HEK293 (cell line): ENCODE data around the gene MPPED1.

Source experiments
- CTCF ChIA-PET: fragments of 350-600 bp; formaldehyde crosslinking; extraction: SDS; loops from one replicate; lab custom pipeline; 2021; ENCODE audit warnings: antibody characterized with exemption; lab: Yijun Ruan, JAX
- POLR2A ChIA-PET: fragments of 300-600 bp; formaldehyde crosslinking; extraction: SDS; loops from one replicate; lab custom pipeline; 2020; ENCODE audit warnings: antibody characterized with exemption, inconsistent platforms; lab: Yijun Ruan, JAX
- H3K27ac ChIP-seq: fragments of 200-500 bp; sonication (Bioruptor generic); 2 replicates; pipeline ENCODE4 v1.5.1; 2014; ENCODE audit warnings: low read depth, low read length, control low read depth, inconsistent platforms; ENCODE audit errors: extremely low read depth
- H3K36me3 ChIP-seq, 2 experiments: fragments of 200-500 bp in 1 of 2; sonication (Bioruptor generic) in 1 of 2; 1 replicate in 1 of 2; 2 replicates in 1 of 2; pipeline ENCODE4 v1.5.1; 2014 to 2017; ENCODE audit warnings: inconsistent platforms in 2 of 2, low read length in 2 of 2; ENCODE audit not compliant: control insufficient read depth in 2 of 2, insufficient read depth in 1 of 2
- H3K4me1 ChIP-seq: fragments of 200-500 bp; sonication (Bioruptor generic); 2 replicates; pipeline ENCODE4 v1.5.1; 2014; ENCODE audit warnings: mild to moderate bottlenecking, low read length, inconsistent platforms; ENCODE audit not compliant: control insufficient read depth, insufficient read depth
- H3K4me3 ChIP-seq: 2 replicates; pipeline ENCODE4 v1.5.1; 2011; ENCODE audit warnings: low read depth, mild to moderate bottlenecking, control low read depth, low read length, moderate library complexity
- H3K9me3 ChIP-seq: fragments of 200-500 bp; sonication (Bioruptor generic); 2 replicates; pipeline ENCODE4 v1.5.1; 2014; ENCODE audit warnings: low read depth, low read length, inconsistent platforms; ENCODE audit not compliant: control insufficient read depth, insufficient read depth
- HOXA7 ChIP-seq: sonication (generic); formaldehyde crosslinking; IDR thresholded peaks from 2 replicates; pipeline ENCODE4 v1.8.1; 2022; ENCODE audit warnings: missing genetic modification reagents, borderline replicate concordance
- MYNN ChIP-seq: fragments of 450-650 bp; formaldehyde crosslinking; IDR thresholded peaks from 2 replicates; pipeline ENCODE4 v1.5.1; 2016; ENCODE audit warnings: missing biosample characterization, missing genetic modification characterization, borderline replicate concordance
- MZF1 ChIP-seq: fragments of 450-650 bp; formaldehyde crosslinking; IDR thresholded peaks from 2 replicates; pipeline ENCODE4 v1.5.1; 2017; ENCODE audit warnings: missing biosample characterization, missing genetic modification characterization, borderline replicate concordance
- PRDM6 ChIP-seq: fragments of 450-650 bp; formaldehyde crosslinking; IDR thresholded peaks from 2 replicates; pipeline ENCODE4 v1.5.1; 2017; ENCODE audit warnings: missing biosample characterization, missing genetic modification characterization
- TSHZ1 ChIP-seq: fragments of 450-650 bp; formaldehyde crosslinking; IDR thresholded peaks from 2 replicates; pipeline ENCODE4 v1.5.1; 2016; ENCODE audit warnings: missing biosample characterization, missing genetic modification characterization, borderline replicate concordance
- ZBTB10 ChIP-seq: fragments of 450-650 bp; formaldehyde crosslinking; IDR thresholded peaks from 2 replicates; pipeline ENCODE4 v1.5.1; 2016; ENCODE audit warnings: missing biosample characterization, missing genetic modification characterization
- ZBTB26 ChIP-seq: fragments of 450-650 bp; formaldehyde crosslinking; optimal IDR thresholded peaks from 2 replicates; pipeline ENCODE3; 2016; ENCODE audit warnings: missing biosample characterization, mild to moderate bottlenecking, missing genetic modification characterization
- ZIC2 ChIP-seq: fragments of 450-650 bp; formaldehyde crosslinking; IDR thresholded peaks from 2 replicates; pipeline ENCODE4 v1.5.1; 2016; ENCODE audit warnings: missing biosample characterization, missing genetic modification characterization
- ZNF19 ChIP-seq: fragments of 450-650 bp; formaldehyde crosslinking; IDR thresholded peaks from 2 replicates; pipeline ENCODE4; 2016; ENCODE audit warnings: missing biosample characterization, missing genetic modification characterization, low read depth
- ZNF350 ChIP-seq: fragments of 450-650 bp; formaldehyde crosslinking; IDR thresholded peaks from 2 replicates; pipeline ENCODE4 v1.5.0; 2017; ENCODE audit warnings: missing biosample characterization, mild to moderate bottlenecking, missing genetic modification characterization
- ZNF530 ChIP-seq: fragments of 450-650 bp; formaldehyde crosslinking; IDR thresholded peaks from 2 replicates; pipeline ENCODE4 v1.5.1; 2016; ENCODE audit warnings: low read depth, missing biosample characterization, missing genetic modification characterization
- ZNF621 ChIP-seq: fragments of 450-650 bp; formaldehyde crosslinking; IDR thresholded peaks from 2 replicates; pipeline ENCODE4 v1.5.1; 2017; ENCODE audit warnings: missing biosample characterization, missing genetic modification characterization
- ZNF639 ChIP-seq: fragments of 450-650 bp; formaldehyde crosslinking; IDR thresholded peaks from 2 replicates; pipeline ENCODE4 v1.5.1; 2016; ENCODE audit warnings: missing biosample characterization, missing genetic modification characterization
- ZNF658 ChIP-seq: fragments of 450-650 bp; formaldehyde crosslinking; IDR thresholded peaks from 2 replicates; pipeline ENCODE4; 2016; ENCODE audit warnings: missing biosample characterization, missing genetic modification characterization
- ZSCAN23 ChIP-seq: fragments of 450-650 bp; formaldehyde crosslinking; IDR thresholded peaks from 2 replicates; pipeline ENCODE4 v1.5.1; 2016; ENCODE audit warnings: missing biosample characterization, missing genetic modification characterization

MPPED1 gene

GRCh38 chr22:43446916-43447315 lies 35.1 kb downstream of the MPPED1 start (continued):
- TF ChIP-seq ZNF639 (tag by site-specific recombination) (no peak), ZSCAN23 (no peak), ZBTB26 (tag by site-specific recombination) (no peak)

- Histone ChIP-seq H3K4me1 (no peaks in the 10 kb centered on the region), H3K36me3 (no peaks in the 10 kb centered on the region)
- ChIA-PET POLR2A (no interaction called here), CTCF (no interaction called here)
- TF ChIP-seq ZIC2 (peak; percentile 42; the same call in 1 of the 2 replicates), ZBTB10 (tag by site-specific recombination) (no peak)
- TF ChIP-seq, all 188 proteins: peak for 1
- Histone ChIP-seq H3K4me3 (no peak overlapping the region), H3K9me3 (no peaks in the 10 kb centered on the region), H3K27ac (no peak overlapping the region)
Observed at GRCh38 chr22:43447380-43447779, 35.6 kb downstream of the MPPED1 start.

GRCh38 chr22:43448048-43448447 lies 36.2 kb downstream of the MPPED1 start:
- POLR2A ChIA-PET, result no interaction called here
- Histone ChIP-seq H3K36me3 (no peaks in the 10 kb centered on the region), H3K4me3 (no peak overlapping the region), H3K4me1 (no peaks in the 10 kb centered on the region), H3K9me3 (no peaks in the 10 kb centered on the region), H3K27ac (no peak overlapping the region)
- CTCF ChIA-PET, result interaction anchor here (0.6 kb wide), 1 partner anchor 216 kb away, joined by 4 read pairs; no protein-coding TSS in a partner anchor
- no peak for TF ChIP-seq MYNN
- TF ChIP-seq ZNF530 (tag by site-specific recombination), result no peak
- no peak for TF ChIP-seq HOXA7
- TF ChIP-seq MZF1 (tag by site-specific recombination), result no peak
- no peak for TF ChIP-seq ZBTB10 (tag by site-specific recombination)

- POLR2A ChIA-PET, result no interaction called here
- Histone ChIP-seq H3K36me3 (no peaks in the 10 kb centered on the region), H3K4me3 (no peak overlapping the region), H3K4me1 (no peaks in the 10 kb centered on the region), H3K9me3 (no peaks in the 10 kb centered on the region), H3K27ac (no peak overlapping the region)
- CTCF ChIA-PET, result interaction anchor here (1.2 kb wide), 1 partner anchor 22 kb away, joined by 3 read pairs; no protein-coding TSS in a partner anchor
- TF ChIP-seq TSHZ1, result no peak
- TF ChIP-seq PRDM6, result no peak
- TF ChIP-seq ZNF658 (tag by site-specific recombination), result no peak
- TF ChIP-seq ZNF19, result no peak
- no peak for TF ChIP-seq ZNF350
- no peak for TF ChIP-seq ZNF621
Observed at GRCh38 chr22:43449205-43449830, 37.5 kb downstream of the MPPED1 start.
